ENCODE data around the gene BACE2.
"Not testable (repeated sequence)": the region's sequence is repeated elsewhere in the genome, so short reads cannot be mapped to it uniquely, and the experiment has no call there.

Gene BACE2

DNA sequence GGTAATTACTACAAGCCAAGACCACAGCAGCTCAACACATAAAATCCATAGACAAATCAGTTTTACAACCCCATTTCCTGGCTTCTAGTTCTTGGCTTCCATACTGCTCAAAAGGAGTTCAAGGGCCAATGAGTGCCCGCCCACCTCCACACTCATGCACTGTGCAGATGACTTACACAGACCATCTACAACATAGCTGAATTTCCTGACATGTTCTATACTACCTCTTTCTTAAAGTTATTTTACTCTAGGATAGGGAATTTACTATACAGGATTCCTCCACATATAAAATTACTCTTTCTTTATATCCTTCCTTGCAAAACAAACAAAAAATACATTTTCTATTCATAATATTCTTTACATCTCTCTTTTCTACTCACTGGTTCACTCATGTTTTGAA lies 14.6 kb downstream of the BACE2 start:
- in situ Hi-C loops (cut with HindIII; ENCODE audit: low sequenced_read_pairs), result no loop called here

- in situ Hi-C loops (cut with HindIII; ENCODE audit: low sequenced_read_pairs), result no loop called here
Measured at GRCh38 chr21:41183575-41183974, 15.6 kb downstream of the BACE2 start.

GRCh38 chr21:41185802-41186201 lies 17.8 kb downstream of the BACE2 start:
- in situ Hi-C loops (cut with HindIII; ENCODE audit: low sequenced_read_pairs), result no loop called here

- in situ Hi-C loops (cut with HindIII; ENCODE audit: low sequenced_read_pairs), result no loop called here
Measured at GRCh38 chr21:41186755-41187536, 19.0 kb downstream of the BACE2 start.

- in situ Hi-C loops (cut with HindIII; ENCODE audit: low sequenced_read_pairs), result no loop called here
Measured at GRCh38 chr21:41187537-41188025, 19.6 kb downstream of the BACE2 start.

- in situ Hi-C loops (cut with HindIII; ENCODE audit: low sequenced_read_pairs), result no loop called here
Measured at GRCh38 chr21:41188486-41189149, 20.7 kb downstream of the BACE2 start.

GRCh38 chr21:41189150-41189745 lies 21.3 kb downstream of the BACE2 start:
- in situ Hi-C loops (cut with HindIII; ENCODE audit: low sequenced_read_pairs), result no loop called here

- in situ Hi-C loops (cut with HindIII; ENCODE audit: low sequenced_read_pairs), result not testable (repeated sequence)
Measured at GRCh38 chr21:41192552-41192951, 24.6 kb downstream of the BACE2 start.

DNA sequence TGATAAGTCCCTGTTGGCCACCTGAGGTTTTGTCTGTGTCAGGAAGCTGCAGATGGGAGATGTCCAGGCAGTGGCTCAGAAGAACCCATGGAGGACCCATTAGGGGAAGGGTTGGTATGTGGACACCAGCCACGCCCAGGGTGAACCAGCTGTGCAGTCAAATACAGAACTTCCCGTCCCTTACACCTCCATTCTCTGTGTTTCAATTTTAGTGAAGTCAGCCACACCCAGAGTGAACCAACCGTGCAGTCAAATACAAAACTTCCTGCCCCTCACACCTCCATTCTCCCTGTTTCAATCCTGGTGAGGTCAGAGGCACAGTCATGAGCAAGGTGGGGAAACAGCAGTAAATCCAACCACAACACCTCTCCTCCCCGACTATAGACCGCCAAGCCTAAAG lies 27.4 kb downstream of the BACE2 start:
- in situ Hi-C loops (cut with HindIII; ENCODE audit: low sequenced_read_pairs), result no loop called here

GRCh38 chr21:41196993-41197392 lies 29.0 kb downstream of the BACE2 start:
- in situ Hi-C loops (cut with HindIII; ENCODE audit: low sequenced_read_pairs), result no loop called here

GRCh38 chr21:41197582-41197981 lies 29.6 kb downstream of the BACE2 start:
- in situ Hi-C loops (cut with HindIII; ENCODE audit: low sequenced_read_pairs), result no loop called here

- in situ Hi-C loops (cut with HindIII; ENCODE audit: low sequenced_read_pairs), result not testable (repeated sequence)
Measured at GRCh38 chr21:41198647-41199046, 30.7 kb downstream of the BACE2 start.

DNA sequence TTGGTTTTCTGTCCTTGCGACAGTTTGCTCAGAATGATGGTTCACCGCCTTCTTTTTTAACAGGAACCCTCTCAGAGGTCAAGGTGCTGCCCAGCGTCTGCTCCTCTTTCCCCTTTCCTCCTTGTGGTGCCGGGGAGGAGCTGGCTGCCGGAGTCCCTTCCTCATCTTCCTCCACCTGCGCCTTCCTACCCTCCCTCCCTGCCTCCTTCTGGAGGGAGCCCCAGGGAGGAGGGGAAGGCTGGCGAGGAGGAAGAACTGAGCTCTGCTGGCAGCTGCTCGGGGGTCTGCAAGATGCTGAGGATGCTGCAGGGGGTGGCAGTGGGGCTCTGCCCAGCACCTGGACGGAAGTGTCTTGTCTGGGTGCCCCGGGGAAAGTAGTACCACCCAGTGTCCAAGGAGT lies 31.2 kb downstream of the BACE2 start:
- in situ Hi-C loops (cut with HindIII; ENCODE audit: low sequenced_read_pairs), result no loop called here

DNA sequence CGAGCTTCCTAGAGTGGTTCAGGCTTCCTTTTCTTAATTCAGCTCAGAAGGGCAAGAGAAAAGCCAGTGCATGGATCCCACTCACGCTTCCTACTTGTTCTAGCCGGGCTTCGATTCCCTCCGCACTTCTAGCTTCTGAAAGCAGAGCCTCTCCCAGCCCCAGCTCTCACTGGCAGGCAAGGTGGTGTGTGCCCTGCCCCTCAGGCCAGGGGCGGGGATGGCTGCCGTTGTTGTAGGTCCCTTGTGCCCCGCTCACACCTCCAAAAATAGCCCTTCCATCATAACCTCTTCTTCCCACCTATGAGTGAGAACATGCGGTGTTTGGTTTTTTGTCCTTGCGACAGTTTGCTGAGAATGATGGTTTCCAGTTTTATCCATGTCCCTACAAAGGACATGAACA lies 31.6 kb downstream of the BACE2 start:
- in situ Hi-C loops (cut with HindIII; ENCODE audit: low sequenced_read_pairs), result no loop called here

DNA sequence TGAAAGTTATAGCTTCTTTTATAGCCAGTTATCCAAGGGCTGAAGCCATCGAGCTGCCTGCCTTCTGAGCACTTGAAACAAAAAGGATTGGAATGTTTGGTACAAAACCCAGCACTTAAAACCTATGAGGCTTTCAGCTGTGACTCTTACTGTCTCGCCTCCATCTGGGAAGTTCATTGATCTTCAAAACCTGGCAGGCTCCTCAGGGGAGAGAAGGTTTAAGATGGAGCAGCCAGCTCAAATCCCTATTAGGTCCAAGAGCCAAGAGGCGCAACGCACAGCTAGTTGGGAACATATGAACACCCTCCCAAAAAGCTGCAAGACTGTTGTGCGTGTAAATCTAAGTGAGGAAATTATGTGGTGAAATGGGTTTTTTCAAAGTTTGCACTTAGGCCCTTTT lies 33.4 kb downstream of the BACE2 start:
- in situ Hi-C loops (cut with HindIII; ENCODE audit: low sequenced_read_pairs), result no loop called here

DNA sequence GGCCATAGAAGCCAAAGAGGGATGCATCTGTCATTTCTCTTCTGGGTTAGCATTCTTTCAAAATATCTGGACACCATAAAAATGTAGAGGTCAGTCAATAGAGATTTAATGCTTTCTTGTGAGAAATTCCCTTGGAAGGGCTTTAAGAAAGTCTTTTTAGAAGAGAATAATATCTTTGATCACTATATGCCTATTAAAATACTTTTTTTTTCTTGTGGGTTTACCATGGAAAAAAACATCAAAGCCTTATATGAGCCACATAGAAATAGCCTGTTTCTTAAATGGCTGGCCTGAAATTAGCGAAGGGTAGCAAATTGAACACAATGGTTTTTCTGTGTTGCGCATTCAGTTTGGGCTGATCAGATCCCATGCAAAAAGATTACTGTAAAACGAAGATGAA lies 36.8 kb downstream of the BACE2 start:
- in situ Hi-C loops (cut with HindIII; ENCODE audit: low sequenced_read_pairs), result no loop called here

DNA sequence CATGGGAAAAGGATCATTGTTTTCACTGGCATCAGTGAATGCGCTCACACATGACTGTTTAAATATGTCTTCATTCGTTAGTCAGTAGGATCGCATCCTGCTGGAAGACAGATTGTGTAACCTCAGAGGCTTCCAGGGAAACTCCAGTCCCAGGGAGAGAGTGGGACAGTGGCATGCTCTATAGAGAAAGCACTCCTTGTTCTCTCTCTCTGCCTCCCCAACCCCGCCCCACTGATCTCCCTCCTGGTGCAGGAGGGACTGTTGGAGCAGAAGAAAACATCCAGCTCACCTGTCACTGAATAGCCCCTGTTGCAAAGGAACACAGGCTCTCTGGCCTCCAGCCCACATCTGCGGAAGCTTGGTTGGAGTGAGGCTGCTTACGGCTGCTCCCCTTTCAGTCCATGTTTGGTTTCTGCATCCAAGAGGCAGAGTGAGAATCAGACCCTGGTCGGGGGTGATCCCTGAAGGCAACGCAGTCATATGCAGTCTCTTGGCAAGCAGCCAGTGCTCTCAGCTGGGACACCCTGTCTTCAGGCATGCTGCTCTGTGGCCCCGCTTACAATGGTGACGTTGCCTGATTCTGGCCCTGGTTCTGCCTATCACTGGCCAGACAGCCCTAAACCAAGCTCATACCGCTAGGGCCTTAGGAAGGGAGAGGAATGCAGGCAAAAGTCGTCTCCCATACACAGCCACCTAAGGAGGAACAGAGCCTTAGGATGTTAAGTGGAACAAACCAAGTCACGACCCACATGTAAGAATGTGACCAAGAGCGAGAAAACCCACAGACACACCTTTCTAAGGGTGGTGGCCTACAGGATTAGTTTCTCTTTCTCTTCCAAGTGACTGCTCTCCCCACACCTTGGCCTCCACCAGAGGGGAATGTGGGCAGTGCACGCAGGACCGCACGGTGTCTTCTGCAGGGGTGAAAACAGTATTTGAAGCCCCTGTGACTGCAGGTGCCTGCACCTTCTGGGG lies 39.7 kb downstream of the BACE2 start:
- in situ Hi-C loops (cut with HindIII; ENCODE audit: low sequenced_read_pairs), result no loop called here

- in situ Hi-C loops (cut with HindIII; ENCODE audit: low sequenced_read_pairs), result no loop called here
Measured at GRCh38 chr21:41208376-41208763, 40.4 kb downstream of the BACE2 start.

DNA sequence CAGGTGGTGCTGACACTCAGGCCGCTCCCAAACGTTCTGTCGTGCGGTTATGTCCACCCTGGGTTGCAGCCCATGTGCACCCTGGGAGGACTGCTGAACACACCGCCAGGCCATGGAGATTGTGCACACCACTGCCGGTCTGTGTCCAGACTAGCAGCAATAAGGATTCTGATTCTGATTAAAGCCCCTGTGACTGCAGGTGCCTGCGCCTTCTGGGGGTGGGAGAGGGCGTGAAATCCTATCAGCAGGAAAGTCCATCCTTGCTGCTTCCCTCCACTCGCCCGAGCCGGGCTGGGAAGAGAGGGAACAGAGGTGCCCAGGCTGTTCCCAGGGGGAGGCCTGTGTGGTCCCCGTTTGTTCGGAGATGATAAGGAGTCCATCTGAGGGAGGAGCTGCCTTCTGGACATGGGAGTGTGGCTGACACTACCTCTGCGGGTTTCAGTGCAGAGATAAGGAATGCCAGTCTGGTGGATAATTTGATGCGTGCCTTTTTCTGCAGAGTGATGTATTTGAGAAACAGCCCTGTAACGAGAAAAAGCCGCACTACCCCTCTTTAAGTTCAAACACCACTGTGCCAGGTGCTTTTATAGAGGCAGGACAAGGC lies 41.2 kb downstream of the BACE2 start:
- in situ Hi-C loops (cut with HindIII; ENCODE audit: low sequenced_read_pairs), result no loop called here

GRCh38 chr21:41210426-41211059 lies 42.6 kb downstream of the BACE2 start:
- in situ Hi-C loops (cut with HindIII; ENCODE audit: low sequenced_read_pairs), result no loop called here

Data from endothelial cell of hepatic sinusoid (primary cell).